ENCODE results near the gene KCNQ1.

DNA sequence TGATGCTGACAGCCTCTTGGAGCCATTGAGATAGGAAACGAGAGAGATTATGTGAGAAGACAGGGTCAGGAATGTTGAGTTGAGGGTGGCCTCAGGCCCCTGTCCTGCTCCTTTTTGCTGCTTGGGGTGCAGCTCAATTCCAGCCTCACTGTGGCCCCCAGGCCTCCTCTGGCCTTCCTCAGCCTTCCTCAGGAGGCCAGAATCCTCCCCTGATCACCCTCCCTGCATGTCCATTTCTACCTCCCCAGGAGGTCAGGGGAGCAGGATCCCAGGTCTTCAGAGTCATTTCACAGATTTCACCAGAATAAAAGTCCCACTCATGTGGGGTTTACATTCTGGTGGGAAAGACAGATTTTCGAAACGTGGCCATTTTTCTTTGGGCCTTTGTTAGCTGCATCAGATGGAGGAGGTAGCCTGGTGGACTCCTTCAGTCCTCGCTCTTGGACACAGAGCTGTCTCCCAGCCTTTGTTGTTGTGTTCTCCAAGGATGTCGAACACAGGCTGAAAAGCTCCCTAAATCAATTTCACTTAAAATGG lies 257.2 kb downstream of the KCNQ1 start:
- TF ChIP-seq, protein P1, sequence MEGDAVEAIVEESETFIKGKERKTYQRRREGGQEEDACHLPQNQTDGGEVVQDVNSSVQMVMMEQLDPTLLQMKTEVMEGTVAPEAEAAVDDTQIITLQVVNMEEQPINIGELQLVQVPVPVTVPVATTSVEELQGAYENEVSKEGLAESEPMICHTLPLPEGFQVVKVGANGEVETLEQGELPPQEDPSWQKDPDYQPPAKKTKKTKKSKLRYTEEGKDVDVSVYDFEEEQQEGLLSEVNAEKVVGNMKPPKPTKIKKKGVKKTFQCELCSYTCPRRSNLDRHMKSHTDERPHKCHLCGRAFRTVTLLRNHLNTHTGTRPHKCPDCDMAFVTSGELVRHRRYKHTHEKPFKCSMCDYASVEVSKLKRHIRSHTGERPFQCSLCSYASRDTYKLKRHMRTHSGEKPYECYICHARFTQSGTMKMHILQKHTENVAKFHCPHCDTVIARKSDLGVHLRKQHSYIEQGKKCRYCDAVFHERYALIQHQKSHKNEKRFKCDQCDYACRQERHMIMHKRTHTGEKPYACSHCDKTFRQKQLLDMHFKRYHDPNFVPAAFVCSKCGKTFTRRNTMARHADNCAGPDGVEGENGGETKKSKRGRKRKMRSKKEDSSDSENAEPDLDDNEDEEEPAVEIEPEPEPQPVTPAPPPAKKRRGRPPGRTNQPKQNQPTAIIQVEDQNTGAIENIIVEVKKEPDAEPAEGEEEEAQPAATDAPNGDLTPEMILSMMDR (CRISPR knock-in tag; IDR thresholded peaks at IDR 0.05) = no peak
- TF ChIP-seq ZNF282 (IDR thresholded peaks at IDR 0.05; ENCODE audit: partially characterized antibody) = no peak

Data from HepG2 (cell line).